GM23248 (cell line): ENCODE data around the gene STK11IP.

ENCODE experiments used
- EZH2 ChIP-seq: fragments of 200-600 bp; sonication (generic); IDR thresholded peaks from 2 replicates; pipeline ENCODE4 v1.6.1; 2018; ENCODE audit warnings: antibody characterized with exemption, mild to moderate bottlenecking; ENCODE audit not compliant: insufficient read depth, poor library complexity, severe bottlenecking
- EZH2phosphoT487 ChIP-seq: fragments of 200-600 bp; sonication (generic); IDR thresholded peaks from 2 replicates; pipeline ENCODE4 v1.6.1; 2018; ENCODE audit warnings: antibody characterized with exemption, moderate library complexity, mild to moderate bottlenecking, low read depth; ENCODE audit not compliant: insufficient read depth

GRCh38 chr2:219620546-219620945 is 22.9 kb downstream of the STK11IP start:
- TF ChIP-seq EZH2 (no peak), EZH2phosphoT487 (no peak)
